Parathyroid adenoma (tissue), 2 donors: Measurements from ENCODE around the gene DAZAP1.

Experiments used
- H2AFZ ChIP-seq: fragments of 300-600 bp; sonication (generic); one replicate; pipeline ENCODE4 v1.7.0; 2017; ENCODE audit warnings: antibody characterized with exemption, mild to moderate bottlenecking
- H3K27ac ChIP-seq: fragments of 300-600 bp; sonication (generic); one replicate; pipeline ENCODE4 v1.7.0; 2017
- H3K27me3 ChIP-seq: fragments of 300-600 bp; sonication (generic); one replicate; pipeline ENCODE4 v1.7.0; 2017; ENCODE audit warnings: low read length; ENCODE audit not compliant: control insufficient read depth, insufficient read depth
- H3K36me3 ChIP-seq: fragments of 300-600 bp; sonication (generic); one replicate; pipeline ENCODE4 v1.7.0; 2017; ENCODE audit warnings: low read length; ENCODE audit not compliant: control insufficient read depth, insufficient read depth
- H3K4me1 ChIP-seq: fragments of 300-600 bp; sonication (generic); one replicate; pipeline ENCODE4 v1.7.0; 2017; ENCODE audit warnings: control low read depth
- H3K4me2 ChIP-seq: fragments of 300-600 bp; sonication (generic); one replicate; pipeline ENCODE4 v1.7.0; 2017; ENCODE audit warnings: low read length
- H3K4me3 ChIP-seq: fragments of 300-600 bp; sonication (generic); one replicate; pipeline ENCODE4 v1.7.0; 2017; ENCODE audit warnings: low read depth, low read length
- H3K79me2 ChIP-seq: fragments of 300-600 bp; sonication (generic); one replicate; pipeline ENCODE4 v1.7.0; 2017; ENCODE audit warnings: control low read depth
- H3K9ac ChIP-seq: fragments of 300-600 bp; sonication (generic); one replicate; pipeline ENCODE4 v1.7.0; 2017; ENCODE audit warnings: mild to moderate bottlenecking
- H3K9me3 ChIP-seq: fragments of 300-600 bp; sonication (generic); one replicate; pipeline ENCODE4 v1.7.0; 2017; ENCODE audit warnings: low read length; ENCODE audit not compliant: control insufficient read depth
- TF ChIP-seq, protein P1 (sequence below): fragments of 300-600 bp; sonication (generic); IDR thresholded peaks from one replicate; pipeline ENCODE4 v1.7.0; 2017; ENCODE audit warnings: antibody characterized with exemption, mild to moderate bottlenecking
- donor health status: primary hyperparathyroidism.

Gene DAZAP1

DNA sequence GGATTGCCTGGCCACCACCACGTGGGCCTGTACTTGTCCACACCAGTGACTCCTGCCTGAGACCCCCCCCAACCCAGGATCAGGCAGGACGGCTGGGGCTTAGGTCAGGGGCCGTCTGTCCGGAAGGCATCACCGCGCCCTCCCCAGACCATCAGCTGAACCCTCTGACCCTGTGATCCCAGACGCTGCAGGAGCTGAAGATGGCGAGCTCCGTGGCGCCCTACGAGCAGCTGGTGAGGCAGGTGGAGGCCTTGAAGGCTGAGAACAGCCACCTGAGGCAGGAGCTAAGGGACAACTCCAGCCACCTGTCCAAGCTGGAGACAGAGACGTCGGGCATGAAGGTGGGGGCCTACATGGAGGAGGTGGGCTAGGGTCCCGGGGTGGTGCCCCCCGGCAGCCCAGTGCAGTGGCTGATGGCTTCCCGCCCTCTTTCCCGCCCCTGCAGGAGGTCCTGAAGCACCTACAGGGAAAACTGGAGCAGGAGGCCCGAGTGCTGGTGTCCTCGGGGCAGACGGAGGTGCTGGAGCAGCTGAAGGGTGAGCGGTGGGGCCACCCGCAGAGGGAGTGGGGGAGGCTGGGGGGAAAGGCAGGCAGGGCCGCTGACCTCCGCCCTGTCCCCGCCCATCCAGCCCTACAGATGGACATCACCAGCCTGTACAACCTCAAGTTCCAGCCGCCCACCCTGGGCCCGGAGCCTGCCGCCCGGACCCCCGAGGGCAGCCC, 45.6 kb downstream of the DAZAP1 start:
- Histone ChIP-seq H3K9ac (no peak overlapping the region), H3K4me1 (peaks cover 3% of the 10 kb centered on the region), H3K9me3 (no peaks in the 10 kb centered on the region), H3K79me2 (no peaks in the 10 kb centered on the region), H3K4me2 (no peak overlapping the region), H3K27me3 (peaks cover 17% of the 10 kb centered on the region), H2AFZ (no peak overlapping the region), H3K36me3 (no peaks in the 10 kb centered on the region), H3K4me3 (no peak overlapping the region), H3K27ac (no peak overlapping the region)
- TF ChIP-seq, protein P1, sequence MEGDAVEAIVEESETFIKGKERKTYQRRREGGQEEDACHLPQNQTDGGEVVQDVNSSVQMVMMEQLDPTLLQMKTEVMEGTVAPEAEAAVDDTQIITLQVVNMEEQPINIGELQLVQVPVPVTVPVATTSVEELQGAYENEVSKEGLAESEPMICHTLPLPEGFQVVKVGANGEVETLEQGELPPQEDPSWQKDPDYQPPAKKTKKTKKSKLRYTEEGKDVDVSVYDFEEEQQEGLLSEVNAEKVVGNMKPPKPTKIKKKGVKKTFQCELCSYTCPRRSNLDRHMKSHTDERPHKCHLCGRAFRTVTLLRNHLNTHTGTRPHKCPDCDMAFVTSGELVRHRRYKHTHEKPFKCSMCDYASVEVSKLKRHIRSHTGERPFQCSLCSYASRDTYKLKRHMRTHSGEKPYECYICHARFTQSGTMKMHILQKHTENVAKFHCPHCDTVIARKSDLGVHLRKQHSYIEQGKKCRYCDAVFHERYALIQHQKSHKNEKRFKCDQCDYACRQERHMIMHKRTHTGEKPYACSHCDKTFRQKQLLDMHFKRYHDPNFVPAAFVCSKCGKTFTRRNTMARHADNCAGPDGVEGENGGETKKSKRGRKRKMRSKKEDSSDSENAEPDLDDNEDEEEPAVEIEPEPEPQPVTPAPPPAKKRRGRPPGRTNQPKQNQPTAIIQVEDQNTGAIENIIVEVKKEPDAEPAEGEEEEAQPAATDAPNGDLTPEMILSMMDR = no peak

DNA sequence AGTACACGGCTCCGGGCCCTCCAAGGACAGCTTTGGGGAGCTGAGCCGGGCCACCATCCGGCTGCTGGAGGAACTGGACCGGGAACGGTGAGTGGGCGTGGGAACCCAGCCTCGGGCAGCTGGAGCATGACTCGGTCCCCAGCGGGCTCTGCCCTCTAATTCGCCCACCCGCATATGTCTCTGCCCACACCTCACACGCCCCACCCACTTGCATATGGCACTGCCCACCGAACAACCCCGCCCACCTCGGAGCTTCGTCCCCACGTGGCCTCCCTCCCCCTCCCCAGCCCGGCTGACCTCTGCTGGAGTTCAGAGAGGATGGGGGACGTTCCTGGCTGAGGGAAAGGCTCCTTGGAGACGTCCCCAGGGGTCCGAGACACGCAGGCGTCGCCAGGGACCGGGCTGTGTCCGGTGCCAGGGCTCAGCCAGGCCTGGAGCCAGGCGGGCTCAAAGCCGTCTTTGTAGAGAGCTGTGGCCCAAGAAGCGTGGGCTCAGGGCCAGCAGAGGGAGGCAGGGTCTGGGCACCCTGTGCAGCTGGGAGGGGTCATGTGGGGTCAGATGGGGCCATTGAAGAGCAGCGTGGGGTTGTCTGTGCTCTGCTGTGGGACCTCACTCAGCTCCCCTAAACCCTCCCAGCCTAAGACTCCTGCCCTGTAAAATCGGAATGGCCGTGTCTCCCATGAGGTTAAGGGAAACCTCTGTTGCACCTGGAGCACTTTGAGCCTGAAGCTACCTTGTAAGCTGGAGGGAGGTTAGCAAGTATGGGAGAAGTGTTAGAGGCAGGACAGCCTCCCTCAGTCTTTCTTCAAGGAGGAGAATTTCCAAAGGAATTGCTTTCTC, 46.4 kb downstream of the DAZAP1 start:
- no peak overlapping the region for H2AFZ ChIP-seq
- peaks cover 17% of the 10 kb centered on the region for H3K27me3 ChIP-seq
- H3K79me2 ChIP-seq = no peaks in the 10 kb centered on the region
- H3K9ac ChIP-seq = no peak overlapping the region
- H3K9me3 ChIP-seq = no peaks in the 10 kb centered on the region
- no peak overlapping the region for H3K27ac ChIP-seq
- H3K36me3 ChIP-seq = no peaks in the 10 kb centered on the region
- no peak overlapping the region for H3K4me2 ChIP-seq
- no peak overlapping the region for H3K4me3 ChIP-seq
- peaks cover 3% of the 10 kb centered on the region for H3K4me1 ChIP-seq
- TF ChIP-seq, protein P1 = no peak

DNA sequence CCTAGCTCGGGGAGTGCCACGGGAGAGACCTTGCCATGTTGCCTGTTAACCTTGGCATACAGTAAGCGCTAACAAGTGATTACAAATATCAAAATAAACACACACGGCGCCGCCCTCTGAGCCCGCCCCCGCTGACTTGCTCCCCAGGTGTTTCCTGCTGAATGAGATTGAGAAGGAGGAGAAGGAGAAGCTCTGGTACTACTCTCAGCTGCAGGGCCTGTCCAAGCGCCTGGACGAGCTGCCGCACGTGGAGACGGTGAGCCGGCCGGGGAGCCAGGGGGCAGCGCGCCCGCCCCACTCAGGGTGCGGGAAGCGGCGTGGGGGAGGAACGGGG, 47.6 kb downstream of the DAZAP1 start:
- no peak overlapping the region for H3K9ac ChIP-seq
- peaks cover 13% of the 10 kb centered on the region for H3K27me3 ChIP-seq
- H3K4me3 ChIP-seq = no peak overlapping the region
- no peaks in the 10 kb centered on the region for H3K79me2 ChIP-seq
- TF ChIP-seq, protein P1 = no peak
- no peak overlapping the region for H3K4me2 ChIP-seq
- no peak overlapping the region for H3K27ac ChIP-seq
- no peaks in the 10 kb centered on the region for H3K36me3 ChIP-seq
- H3K4me1 ChIP-seq = peaks cover 3% of the 10 kb centered on the region
- H3K9me3 ChIP-seq = no peaks in the 10 kb centered on the region
- no peak overlapping the region for H2AFZ ChIP-seq

DNA sequence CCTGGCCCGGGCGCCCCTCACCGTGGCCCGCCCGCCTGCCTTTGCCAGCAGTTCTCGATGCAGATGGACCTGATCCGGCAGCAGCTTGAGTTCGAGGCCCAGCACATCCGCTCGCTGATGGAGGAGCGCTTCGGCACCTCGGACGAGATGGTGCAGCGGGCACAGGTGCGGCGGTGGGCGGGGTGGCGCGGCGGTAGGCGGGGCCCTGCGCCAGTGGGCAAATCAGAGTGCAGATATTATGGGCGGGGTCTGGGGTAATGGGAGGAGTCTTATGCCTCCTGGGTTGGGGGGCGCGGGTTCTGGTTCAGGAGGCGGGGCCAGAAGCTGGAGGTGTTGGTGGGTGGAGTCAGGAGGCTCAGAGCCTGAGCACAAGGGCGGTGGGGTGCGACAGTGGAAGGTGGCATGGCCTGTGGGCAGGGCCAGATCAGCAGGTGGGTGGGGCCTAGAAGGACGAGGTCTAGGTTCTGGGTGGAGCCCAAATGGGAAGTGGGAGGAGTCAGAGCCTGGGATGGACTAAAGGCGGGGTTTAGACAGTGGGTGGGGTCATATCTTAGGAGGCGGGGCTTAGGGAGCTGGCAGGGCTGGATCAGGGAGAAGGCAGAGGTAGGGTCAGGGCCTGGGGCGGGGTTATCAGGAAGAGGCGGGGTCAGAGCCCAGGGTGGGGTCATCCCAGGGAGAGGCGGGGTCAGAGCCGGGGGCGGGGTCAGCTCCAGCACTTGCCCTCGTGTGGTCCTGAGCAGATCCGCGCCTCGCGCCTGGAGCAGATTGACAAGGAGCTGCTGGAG, 48.1 kb downstream of the DAZAP1 start:
- peaks cover 3% of the 10 kb centered on the region for H3K4me1 ChIP-seq
- TF ChIP-seq, protein P1 = no peak
- H2AFZ ChIP-seq = no peak overlapping the region
- no peaks in the 10 kb centered on the region for H3K79me2 ChIP-seq
- H3K4me3 ChIP-seq = no peak overlapping the region
- peaks cover 10% of the 10 kb centered on the region for H3K27me3 ChIP-seq
- no peak overlapping the region for H3K4me2 ChIP-seq
- H3K36me3 ChIP-seq = no peaks in the 10 kb centered on the region
- H3K27ac ChIP-seq = no peak overlapping the region
- H3K9me3 ChIP-seq = no peaks in the 10 kb centered on the region
- H3K9ac ChIP-seq = no peak overlapping the region
